DOHH2 (cell line): Measurements from ENCODE around the gene MKKS.

Source experiments
- CTCF ChIP-seq: fragments of 200-600 bp; sonication (generic); IDR thresholded peaks from one replicate; pipeline ENCODE4 v1.5.1; 2014; ENCODE audit warnings: antibody characterized with exemption, mild to moderate bottlenecking, low read depth, low read length; ENCODE audit not compliant: poor library complexity, severe bottlenecking
- EZH2phosphoT487 ChIP-seq: fragments of 200-600 bp; sonication (generic); IDR thresholded peaks from 2 replicates; pipeline ENCODE4 v1.6.1; 2017; ENCODE audit warnings: borderline replicate concordance, mild to moderate bottlenecking, antibody characterized with exemption, low read length, moderate library complexity, mixed read lengths

GRCh38 chr20:10430000-10430466 is 4.0 kb downstream of the MKKS start:
- TF ChIP-seq CTCF, result no peak
- TF ChIP-seq EZH2phosphoT487, result no peak
